Pons (tissue), 1 donor: Measurements from ENCODE around the gene LRRC36.

Source experiments
- DNase-seq: peaks from one replicate; pipeline ENCODE4 v3.0.0-alpha.2; 2016; ENCODE audit warnings: low spot score

The LRRC36 gene

GRCh38 chr16:67294171-67294757 lies 32.4 kb upstream of the LRRC36 start:
- DNase-seq: no peak

DNA sequence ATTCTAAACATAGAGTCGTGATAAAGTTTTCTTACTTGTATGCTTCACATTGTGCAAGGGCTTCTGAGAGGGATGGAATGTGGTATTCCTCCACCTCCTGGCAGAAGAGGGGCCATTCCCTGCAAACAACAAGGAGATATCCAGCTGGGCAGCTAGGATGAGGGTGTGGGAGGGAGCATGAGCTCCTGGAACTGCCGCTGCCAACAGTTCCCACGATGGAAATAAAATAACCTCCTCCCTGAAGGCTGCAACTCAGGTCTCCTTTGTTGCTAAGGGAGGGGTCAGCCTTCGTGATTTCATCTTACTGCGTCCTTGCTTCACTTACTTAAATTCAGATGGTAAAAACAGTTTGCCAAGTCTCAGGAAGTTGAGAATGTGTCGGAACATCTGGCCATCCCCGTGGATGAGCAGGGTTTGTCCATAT lies 31.7 kb upstream of the LRRC36 start:
- DNase-seq: no peak

- no peak for DNase-seq
Measured at GRCh38 chr16:67296420-67296819, 30.2 kb upstream of the LRRC36 start.

DNA sequence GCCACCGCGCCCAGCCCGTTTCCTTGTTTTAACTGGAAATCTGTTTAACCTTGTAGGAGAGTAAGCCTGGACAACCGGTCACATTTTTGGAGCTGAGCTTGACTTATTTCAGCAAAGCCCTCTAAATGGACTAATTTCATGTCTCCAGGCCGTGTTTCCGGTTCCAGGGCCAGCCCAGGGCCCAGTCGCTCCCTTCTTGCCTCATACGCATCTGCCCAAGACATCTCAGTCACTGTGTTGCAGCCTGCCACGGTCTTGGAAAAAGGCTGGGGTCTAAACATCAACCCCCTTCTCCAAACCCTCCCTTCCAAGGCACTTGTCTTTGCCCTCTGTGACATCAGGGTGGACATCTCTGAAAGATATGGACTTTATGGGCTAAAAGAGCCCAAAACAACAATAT lies 28.3 kb upstream of the LRRC36 start:
- no peak for DNase-seq

- DNase-seq: no peak
Measured at GRCh38 chr16:67299269-67299668, 27.3 kb upstream of the LRRC36 start.

- DNase-seq: no peak
Measured at GRCh38 chr16:67301080-67301782, 25.4 kb upstream of the LRRC36 start.

DNA sequence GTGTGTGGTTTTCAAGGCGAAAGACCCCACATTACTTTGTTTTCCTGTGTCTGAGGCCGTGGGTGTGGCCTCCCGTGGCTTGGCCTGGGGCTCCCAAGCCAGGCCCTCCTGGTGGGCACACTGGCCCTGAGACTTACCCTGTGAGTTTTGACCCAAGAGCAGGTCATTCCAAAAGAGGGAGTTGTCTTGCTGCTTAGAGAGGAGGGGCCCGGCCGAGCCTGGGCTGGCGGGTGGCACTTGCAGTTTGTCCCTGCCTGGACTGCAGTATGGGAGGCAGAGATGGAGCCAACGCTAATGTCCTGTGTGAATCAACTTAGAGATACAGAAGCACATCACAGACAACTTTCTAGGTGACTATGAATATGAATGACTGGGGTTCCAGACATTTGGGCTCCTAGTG lies 24.5 kb upstream of the LRRC36 start:
- DNase-seq: no peak

DNA sequence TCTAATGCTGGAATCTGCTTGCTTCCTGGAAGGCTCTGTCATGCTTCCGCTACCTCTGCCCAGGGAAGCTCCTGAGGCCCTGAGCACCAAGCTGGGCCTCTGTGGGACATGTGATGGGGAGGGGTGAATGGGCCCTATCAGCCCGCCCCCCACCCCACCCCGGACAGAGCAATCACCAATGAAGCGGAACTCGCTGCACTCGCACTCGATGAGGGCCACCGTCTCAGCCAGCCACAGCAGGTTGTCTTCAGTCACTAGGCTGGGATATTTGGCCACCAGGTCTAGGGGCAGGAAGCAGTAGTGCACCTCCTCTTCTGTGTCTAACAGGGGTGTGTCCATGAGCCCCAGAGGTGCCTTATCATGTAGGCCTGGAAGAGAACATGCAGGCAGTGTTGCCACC lies 23.6 kb upstream of the LRRC36 start:
- DNase-seq: no peak

DNA sequence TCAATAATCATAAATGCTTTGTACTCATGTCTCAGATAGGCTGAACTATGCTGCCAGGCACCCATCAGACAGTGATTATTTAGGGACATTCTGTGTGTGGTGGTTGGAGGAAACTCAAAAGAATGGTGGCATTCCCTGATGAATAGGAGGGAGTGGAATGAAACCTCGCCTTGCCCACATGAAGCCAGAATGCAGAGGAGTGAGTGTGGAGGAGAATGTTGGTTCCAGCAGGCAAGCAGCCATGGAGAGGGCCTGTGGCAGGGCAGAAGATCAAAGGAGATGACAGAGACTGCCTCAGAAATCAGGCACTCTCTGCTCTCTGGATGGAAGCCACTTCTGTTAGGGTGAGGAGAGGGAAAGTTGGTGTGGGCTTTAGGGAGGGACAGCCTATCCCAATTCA lies 22.6 kb upstream of the LRRC36 start:
- no peak for DNase-seq

GRCh38 chr16:67305216-67306071 lies 21.2 kb upstream of the LRRC36 start:
- no peak for DNase-seq

GRCh38 chr16:67310561-67310960 lies 16.1 kb upstream of the LRRC36 start:
- DNase-seq: no peak

DNA sequence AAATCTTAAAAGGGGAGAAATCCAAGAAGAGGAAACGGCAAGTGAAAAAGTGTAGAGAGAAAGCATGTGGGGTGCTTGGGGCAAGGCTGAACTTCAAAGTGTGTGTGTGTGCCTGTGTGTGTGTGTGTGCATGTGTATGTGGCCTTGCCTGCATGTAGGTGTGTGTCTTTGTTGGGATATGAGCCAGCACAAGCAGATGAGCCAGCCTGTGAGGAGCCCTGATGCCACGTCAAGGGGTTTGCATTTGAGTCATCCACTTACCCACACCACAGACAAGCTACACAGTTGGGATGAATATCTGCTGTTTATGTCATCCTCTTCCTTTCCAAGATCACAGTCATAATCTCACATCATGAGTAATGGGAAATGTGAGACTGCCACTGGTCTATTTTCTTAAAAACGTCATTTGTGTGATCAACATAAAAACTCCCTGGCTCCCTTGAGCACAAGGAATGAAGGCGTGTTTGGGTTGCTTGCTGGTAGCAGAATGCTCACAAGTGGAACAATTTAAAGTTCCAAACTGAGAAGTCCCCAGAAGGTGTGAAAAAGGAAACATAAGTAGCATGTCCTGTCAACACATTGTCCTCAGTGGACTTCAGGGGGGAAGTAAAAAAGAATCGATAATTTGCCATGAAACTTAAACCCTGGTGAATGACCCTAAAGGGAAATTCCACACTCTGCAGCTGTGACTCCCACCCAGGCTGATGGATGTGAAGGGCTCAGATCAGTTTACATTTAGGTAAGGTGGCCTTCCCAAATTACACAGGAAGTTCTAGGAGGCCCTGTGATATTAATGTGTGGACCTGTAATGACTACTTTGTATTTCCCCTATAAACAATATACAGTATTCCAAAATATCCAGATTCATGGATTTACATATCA lies 14.8 kb upstream of the LRRC36 start:
- DNase-seq: no peak

DNA sequence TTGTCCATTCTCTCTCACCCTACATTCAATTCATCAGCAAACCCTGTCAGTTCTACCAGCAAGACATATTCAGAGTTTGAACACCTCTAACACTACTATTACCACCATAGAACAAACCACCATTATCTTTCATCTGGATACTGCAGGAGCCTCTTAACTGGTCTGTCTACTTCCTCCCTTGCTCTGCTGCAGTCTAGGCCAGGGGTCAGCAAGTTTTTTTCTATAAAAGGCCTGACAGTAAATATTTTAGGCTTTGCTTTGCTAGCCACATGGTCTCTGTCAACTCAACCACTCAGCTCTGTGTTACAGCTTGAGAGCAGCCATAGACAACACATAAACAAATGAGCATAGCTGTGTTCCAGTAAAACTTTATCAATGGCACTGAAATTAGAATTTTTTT lies 13.9 kb upstream of the LRRC36 start:
- no peak for DNase-seq

- no peak for DNase-seq
Measured at GRCh38 chr16:67317853-67318252, 8.8 kb upstream of the LRRC36 start.

- no peak for DNase-seq
Measured at GRCh38 chr16:67326115-67326471, 522 bp upstream of the LRRC36 start.

- no peak for DNase-seq
Measured at GRCh38 chr16:67327743-67328142, 1.1 kb downstream of the LRRC36 start.

DNA sequence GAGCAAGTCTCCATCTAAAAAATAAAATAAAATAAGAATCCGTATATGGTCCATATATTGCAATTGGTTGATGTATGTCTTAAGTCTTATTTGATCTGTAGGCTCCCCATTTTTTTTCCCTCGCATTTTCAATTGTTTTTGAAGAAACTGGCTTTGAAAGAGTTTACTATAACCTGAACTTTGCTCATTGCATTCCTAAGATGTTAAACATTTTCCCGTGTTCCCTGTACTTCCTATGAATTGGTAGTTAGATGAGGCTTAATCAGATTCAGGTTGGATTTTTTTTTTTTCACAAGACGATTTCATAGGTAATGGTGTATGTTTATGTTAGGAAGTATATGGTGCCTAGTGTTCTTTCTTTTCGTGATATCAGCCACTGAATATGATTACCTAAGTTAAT lies 3.3 kb downstream of the LRRC36 start:
- DNase-seq: no peak

DNA sequence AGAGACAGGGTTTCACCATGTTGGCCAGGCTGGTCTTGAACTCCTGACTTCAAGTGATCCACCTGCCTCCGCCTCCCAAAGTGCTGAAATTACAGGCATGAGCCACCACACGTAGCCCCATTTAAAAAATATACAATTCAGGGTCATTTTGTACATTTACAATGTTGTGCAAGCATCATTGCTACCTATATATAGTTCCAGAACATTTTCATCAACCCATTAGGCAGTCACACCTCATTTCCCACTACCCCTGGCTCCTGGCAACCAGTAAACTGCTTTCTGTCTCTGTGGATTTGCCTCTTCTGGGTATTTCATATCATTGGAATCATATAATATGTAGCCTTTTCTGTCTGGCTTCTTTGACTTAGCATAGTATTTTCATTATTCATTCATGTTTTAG lies 6.7 kb downstream of the LRRC36 start:
- no peak for DNase-seq

- DNase-seq: no peak
Measured at GRCh38 chr16:67336116-67336515, 9.5 kb downstream of the LRRC36 start.

- no peak for DNase-seq
Measured at GRCh38 chr16:67336648-67337047, 10.0 kb downstream of the LRRC36 start.

DNA sequence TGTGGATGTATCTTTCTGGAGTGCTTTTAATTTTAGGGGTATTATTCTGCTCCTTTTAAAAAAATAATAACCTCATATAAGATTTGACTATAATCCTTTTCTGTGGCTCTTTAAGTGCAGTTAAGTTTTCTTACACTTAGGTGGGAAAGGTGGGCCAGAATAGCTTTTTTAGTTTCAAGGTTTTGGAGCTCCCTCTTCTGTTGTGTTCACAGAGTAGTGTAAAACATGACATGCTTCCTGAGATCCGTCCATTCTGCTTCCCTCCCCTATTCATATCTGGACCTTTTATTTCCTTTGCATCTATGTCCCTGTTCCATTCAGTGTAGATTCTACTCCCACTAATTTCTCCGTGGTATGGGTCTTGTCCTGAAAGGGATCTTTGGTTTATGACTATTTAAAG lies 12.8 kb downstream of the LRRC36 start:
- no peak for DNase-seq

GRCh38 chr16:67341250-67341649 lies 14.6 kb downstream of the LRRC36 start:
- no peak for DNase-seq
